ENCODE data around the gene CPN1. TPM values are rescaled to one million over a fixed set of nuclear protein-coding genes. Genes with fewer than 3 reads are reported as not detected.

CPN1 gene
- total RNA-seq, 1 donor from 2014 or later, result not detected

DNA sequence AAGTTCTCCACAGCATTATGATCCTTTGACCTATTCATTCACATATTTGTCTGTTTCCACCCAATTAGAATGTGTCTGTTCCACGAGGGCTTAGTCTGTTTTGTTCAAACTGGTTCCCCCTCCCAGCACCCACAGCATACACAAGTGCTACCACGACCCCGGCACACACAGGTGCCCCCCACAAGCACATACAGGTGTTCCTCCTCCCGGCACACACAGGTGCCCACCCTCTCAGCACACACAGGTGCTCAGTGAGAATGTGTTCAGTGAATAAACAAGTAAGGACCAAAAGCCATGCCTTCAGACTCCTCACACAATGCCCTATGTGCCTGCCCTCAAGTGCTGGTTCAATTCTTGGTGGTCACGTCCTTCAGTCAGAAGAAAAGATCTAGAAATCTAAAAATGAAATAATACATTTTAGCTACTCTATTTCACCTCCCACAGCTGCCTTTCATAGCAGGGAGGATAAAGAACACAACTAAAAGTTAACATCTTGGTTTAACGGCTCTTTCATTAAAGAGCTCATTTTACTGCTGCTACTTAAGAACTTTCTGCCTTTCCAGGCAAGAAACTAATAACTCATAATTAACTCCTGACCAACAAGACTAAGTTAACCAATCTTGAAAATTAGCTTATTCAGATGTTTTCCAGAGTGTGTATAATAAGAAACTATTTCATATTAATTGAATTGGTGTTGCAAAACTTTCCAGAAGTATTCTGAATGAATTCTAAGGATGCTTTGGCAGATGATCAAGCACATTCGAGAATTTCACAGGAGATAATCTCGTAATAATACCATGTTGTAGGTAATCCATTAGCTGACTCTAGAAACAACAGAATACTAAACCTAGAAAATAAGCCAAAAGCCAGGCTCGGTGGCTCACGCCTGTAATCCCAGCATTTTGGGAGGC lies 74.2 kb downstream of the CPN1 start:
- no peaks in the 10 kb centered on the region for H3K27me3 Mint-ChIP-seq
- DNase-seq (no peak), ATAC-seq (ENCODE audit: low read depth) (no peak)
- no peaks in the 10 kb centered on the region for H3K36me3 Mint-ChIP-seq (ENCODE audit: low read depth)
- TF ChIP-seq, protein P1, sequence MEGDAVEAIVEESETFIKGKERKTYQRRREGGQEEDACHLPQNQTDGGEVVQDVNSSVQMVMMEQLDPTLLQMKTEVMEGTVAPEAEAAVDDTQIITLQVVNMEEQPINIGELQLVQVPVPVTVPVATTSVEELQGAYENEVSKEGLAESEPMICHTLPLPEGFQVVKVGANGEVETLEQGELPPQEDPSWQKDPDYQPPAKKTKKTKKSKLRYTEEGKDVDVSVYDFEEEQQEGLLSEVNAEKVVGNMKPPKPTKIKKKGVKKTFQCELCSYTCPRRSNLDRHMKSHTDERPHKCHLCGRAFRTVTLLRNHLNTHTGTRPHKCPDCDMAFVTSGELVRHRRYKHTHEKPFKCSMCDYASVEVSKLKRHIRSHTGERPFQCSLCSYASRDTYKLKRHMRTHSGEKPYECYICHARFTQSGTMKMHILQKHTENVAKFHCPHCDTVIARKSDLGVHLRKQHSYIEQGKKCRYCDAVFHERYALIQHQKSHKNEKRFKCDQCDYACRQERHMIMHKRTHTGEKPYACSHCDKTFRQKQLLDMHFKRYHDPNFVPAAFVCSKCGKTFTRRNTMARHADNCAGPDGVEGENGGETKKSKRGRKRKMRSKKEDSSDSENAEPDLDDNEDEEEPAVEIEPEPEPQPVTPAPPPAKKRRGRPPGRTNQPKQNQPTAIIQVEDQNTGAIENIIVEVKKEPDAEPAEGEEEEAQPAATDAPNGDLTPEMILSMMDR (IDR thresholded peaks at IDR 0.05), result no peak
- peak overlapping the region; percentile 42 for H3K27ac Mint-ChIP-seq
- intact Hi-C loops (cut with micrococcal nuclease), result loop anchor here (2.0 kb wide), 1 partner anchor 275 kb away; the partner anchor contains the start of genes COX15 and CUTC
- ChIA-PET CTCF (interaction anchor here (0.9 to 3.5 kb wide), 5 partner anchors 13 to 162 kb away, joined by 3 to 22 read pairs (median 4); no protein-coding TSS in a partner anchor), POLR2A (interaction anchor here (1.0 to 2.8 kb wide), 3 partner anchors 13 to 31 kb away, joined by 3 to 15 read pairs (median 15); no protein-coding TSS in a partner anchor)
- peaks cover 62% of the 10 kb centered on the region for H3K4me1 Mint-ChIP-seq
- H3K9me3 Mint-ChIP-seq, result no peaks in the 10 kb centered on the region
- peak overlapping the region; percentile 86 for H3K4me3 Mint-ChIP-seq

DNA sequence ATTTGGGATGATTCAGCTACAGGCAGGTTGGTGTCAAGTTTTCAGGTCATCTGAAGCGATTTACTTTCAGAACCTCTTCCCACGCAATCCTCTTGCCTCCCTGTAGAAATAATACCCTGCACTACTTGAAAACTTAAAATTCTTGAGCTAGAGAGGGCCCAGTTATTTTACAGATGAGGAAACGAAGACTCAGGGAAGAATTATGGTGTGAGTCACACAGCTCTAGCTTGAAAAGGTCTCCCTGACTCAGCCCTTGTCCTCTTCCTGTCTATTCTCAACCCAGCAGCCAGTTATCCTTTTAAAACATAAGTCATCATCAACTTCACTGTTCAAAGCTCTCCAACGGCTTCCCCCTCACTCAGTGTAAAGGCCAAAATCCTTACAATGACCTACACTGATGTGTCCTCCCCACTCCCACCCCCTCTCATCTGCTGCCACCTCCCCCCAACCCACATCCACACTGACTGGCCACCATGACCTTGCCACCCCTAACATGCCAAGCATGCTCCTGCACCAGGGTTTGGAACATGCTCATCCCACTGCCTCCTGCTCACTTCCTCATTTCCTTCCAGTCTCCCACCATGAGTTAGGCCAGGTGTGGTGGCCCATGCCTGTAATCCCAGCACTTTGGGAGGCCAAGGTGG lies 75.3 kb downstream of the CPN1 start:
- ChIA-PET CTCF (interaction anchor here (0.7 to 1.5 kb wide), 5 partner anchors 11 to 161 kb away, joined by 3 to 6 read pairs (median 4); no protein-coding TSS in a partner anchor), POLR2A (interaction anchor here (1.0 to 1.3 kb wide), 4 partner anchors 10 to 31 kb away, joined by 3 to 5 read pairs (median 4); no protein-coding TSS in a partner anchor)
- H3K4me3 Mint-ChIP-seq, result peak overlapping the region; percentile 41
- TF ChIP-seq, protein P1 (IDR thresholded peaks at IDR 0.05), result no peak
- H3K36me3 Mint-ChIP-seq (ENCODE audit: low read depth), result peaks cover 3% of the 10 kb centered on the region
- peak overlapping the region; percentile 53 for H3K27ac Mint-ChIP-seq
- intact Hi-C loops (cut with micrococcal nuclease), result no loop called here
- DNase-seq (no peak), ATAC-seq (ENCODE audit: low read depth) (peak; percentile 11)
- H3K27me3 Mint-ChIP-seq, result no peaks in the 10 kb centered on the region
- H3K4me1 Mint-ChIP-seq, result peaks cover 70% of the 10 kb centered on the region
- H3K9me3 Mint-ChIP-seq, result no peaks in the 10 kb centered on the region

DNA sequence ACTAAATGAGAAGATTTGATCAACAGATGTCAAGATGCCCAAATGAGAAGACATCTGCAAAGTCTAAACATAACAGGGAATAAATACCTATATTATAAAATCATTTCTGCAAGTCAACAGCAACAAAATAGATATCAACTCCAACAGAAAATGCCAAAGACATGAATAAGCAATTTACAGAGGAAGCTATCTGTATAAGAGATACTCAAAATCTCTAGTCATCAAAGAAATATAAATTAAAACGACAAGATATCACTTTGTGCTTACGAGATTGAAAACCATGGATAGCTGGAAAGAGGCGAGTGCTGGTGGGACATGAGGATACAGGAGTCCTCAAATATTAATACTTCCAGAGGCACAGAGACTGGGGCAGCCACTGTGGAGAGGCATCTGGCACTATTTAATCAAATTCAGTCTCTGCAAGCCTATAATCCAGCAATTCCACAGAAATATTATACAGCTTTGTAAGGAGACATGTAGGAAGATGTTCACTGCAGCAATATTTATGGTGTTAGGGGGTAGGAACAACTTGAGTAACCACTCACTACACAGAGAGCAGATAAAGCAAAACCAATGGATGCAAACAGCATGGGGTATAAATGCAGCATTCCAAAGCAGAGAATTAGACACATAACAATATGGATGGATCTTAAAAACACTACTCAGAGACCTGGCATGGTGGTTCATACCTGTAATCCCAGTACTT lies 76.7 kb downstream of the CPN1 start:
- peaks cover 64% of the 10 kb centered on the region for H3K4me1 Mint-ChIP-seq
- H3K9me3 Mint-ChIP-seq, result no peaks in the 10 kb centered on the region
- intact Hi-C loops (cut with micrococcal nuclease), result no loop called here
- no peak for DNase-seq
- POLR2A ChIA-PET, result no interaction called here
- peaks cover 7% of the 10 kb centered on the region for H3K36me3 Mint-ChIP-seq (ENCODE audit: low read depth)
- H3K27me3 Mint-ChIP-seq, result no peaks in the 10 kb centered on the region
- TF ChIP-seq, protein P1 (IDR thresholded peaks at IDR 0.05), result no peak
- ATAC-seq (ENCODE audit: low read depth), result no peak
- no peak overlapping the region for H3K27ac Mint-ChIP-seq
- CTCF ChIA-PET, result interaction anchor here (1.5 kb wide), 1 partner anchor 41 kb away, joined by 4 read pairs; no protein-coding TSS in a partner anchor
- no peak overlapping the region for H3K4me3 Mint-ChIP-seq

DNA sequence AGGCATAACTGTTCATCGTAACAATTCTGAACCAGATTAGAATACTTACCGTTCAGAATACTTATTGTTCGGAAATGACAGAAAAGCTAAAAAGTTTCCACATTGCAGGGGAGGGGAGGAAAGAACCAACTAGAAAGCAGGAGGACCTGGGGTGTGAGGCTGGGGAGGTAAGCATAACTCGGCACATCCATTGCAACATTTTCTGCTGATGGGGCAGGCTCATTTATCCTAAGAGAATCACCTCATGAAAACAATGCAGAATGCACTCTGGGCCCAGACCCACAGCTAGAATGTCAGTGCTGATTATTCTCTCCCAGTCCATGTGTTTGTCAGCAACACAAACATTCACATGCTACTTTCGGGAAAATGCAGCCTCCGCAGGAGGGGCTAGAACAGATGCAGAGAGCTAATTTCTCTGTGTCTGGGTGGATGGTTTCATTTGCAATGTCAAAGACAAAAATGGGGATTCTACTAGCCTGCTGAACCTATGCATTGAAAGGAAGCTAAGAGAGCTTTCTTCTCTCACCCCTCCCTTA lies 81.5 kb downstream of the CPN1 start:
- ChIA-PET CTCF (interaction anchor here (1.8 kb wide), 1 partner anchor 9 kb away, joined by 8 read pairs; the partner anchor contains the start of gene DNMBP), POLR2A (interaction anchor here (0.7 kb wide), 1 partner anchor 8 kb away, joined by 4 read pairs; no protein-coding TSS in a partner anchor)
- no peak overlapping the region for H3K27ac Mint-ChIP-seq
- TF ChIP-seq, protein P1 (IDR thresholded peaks at IDR 0.05), result no peak
- H3K4me1 Mint-ChIP-seq, result peaks cover 52% of the 10 kb centered on the region
- no peak for ATAC-seq (ENCODE audit: low read depth)
- intact Hi-C loops (cut with micrococcal nuclease), result no loop called here
- no peak overlapping the region for H3K4me3 Mint-ChIP-seq
- H3K9me3 Mint-ChIP-seq, result no peaks in the 10 kb centered on the region
- no peak for DNase-seq
- no peaks in the 10 kb centered on the region for H3K27me3 Mint-ChIP-seq
- peaks cover 13% of the 10 kb centered on the region for H3K36me3 Mint-ChIP-seq (ENCODE audit: low read depth)

Data from activated B cell treated with CpG ODN at 0.5 μM for 24 hours (primary cell).